ENCODE data around the gene DIRAS1. TPM values are rescaled to one million over a fixed set of nuclear protein-coding genes. Genes with fewer than 3 reads are reported as not detected.

Gene DIRAS1
- total RNA-seq, 1 experiment from 2014 or later: 0.37 TPM

DNA sequence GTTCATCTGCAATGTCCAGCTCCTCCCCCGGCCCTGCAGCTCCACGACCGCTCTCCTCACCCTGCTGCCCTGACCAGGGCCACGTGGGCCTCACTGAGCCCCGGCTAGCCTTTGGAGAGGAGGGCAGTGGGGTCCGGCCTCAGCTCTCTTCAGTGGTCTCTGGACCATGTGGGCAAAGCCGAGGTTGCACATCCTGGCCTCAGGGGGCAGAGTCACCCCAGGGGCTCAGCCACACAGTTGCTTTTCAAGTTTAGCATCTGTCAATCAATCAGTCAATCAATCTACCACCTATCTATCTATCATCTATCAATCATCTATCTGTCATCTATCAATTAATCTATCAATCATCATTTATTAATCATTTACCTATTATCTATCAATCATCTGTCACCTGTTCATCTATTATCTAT lies 3.0 kb upstream of the DIRAS1 start:
- no peaks in the 10 kb centered on the region for H3K9me3 Mint-ChIP-seq (ENCODE audit: unreplicated experiment)
- H3K4me3 Mint-ChIP-seq (ENCODE audit: unreplicated experiment): no peak overlapping the region
- POLR2A ChIA-PET: interaction anchor here (1.1 kb wide), 1 partner anchor 12 kb away, joined by 3 read pairs; no protein-coding TSS in a partner anchor
- CTCF ChIA-PET: interaction anchor here (0.7 kb wide), 1 partner anchor 76 kb away, joined by 4 read pairs; no protein-coding TSS in a partner anchor
- peaks cover 11% of the 10 kb centered on the region for H3K4me1 Mint-ChIP-seq (ENCODE audit: insufficient read depth, unreplicated experiment)
- intact Hi-C loops (cut with micrococcal nuclease): no loop called here
- no peak overlapping the region for H3K27ac Mint-ChIP-seq (ENCODE audit: low read depth, unreplicated experiment)
- H3K27me3 Mint-ChIP-seq (ENCODE audit: insufficient read depth, unreplicated experiment): no peaks in the 10 kb centered on the region
- BruUV-seq (replicated peaks): no TSS peak
- H3K36me3 Mint-ChIP-seq (ENCODE audit: insufficient read depth, unreplicated experiment): peaks cover 5% of the 10 kb centered on the region
- no peak for DNase-seq (ENCODE audit: unreplicated experiment)
- TF ChIP-seq, protein P1, sequence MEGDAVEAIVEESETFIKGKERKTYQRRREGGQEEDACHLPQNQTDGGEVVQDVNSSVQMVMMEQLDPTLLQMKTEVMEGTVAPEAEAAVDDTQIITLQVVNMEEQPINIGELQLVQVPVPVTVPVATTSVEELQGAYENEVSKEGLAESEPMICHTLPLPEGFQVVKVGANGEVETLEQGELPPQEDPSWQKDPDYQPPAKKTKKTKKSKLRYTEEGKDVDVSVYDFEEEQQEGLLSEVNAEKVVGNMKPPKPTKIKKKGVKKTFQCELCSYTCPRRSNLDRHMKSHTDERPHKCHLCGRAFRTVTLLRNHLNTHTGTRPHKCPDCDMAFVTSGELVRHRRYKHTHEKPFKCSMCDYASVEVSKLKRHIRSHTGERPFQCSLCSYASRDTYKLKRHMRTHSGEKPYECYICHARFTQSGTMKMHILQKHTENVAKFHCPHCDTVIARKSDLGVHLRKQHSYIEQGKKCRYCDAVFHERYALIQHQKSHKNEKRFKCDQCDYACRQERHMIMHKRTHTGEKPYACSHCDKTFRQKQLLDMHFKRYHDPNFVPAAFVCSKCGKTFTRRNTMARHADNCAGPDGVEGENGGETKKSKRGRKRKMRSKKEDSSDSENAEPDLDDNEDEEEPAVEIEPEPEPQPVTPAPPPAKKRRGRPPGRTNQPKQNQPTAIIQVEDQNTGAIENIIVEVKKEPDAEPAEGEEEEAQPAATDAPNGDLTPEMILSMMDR (IDR thresholded peaks at IDR 0.05; ENCODE audit: unreplicated experiment): no peak

GRCh38 chr19:2723747-2724146 lies 2.6 kb upstream of the DIRAS1 start:
- peaks cover 3% of the 10 kb centered on the region for H3K36me3 Mint-ChIP-seq (ENCODE audit: insufficient read depth, unreplicated experiment)
- H3K27ac Mint-ChIP-seq (ENCODE audit: low read depth, unreplicated experiment): no peak overlapping the region
- BruUV-seq (replicated peaks): no TSS peak
- no peak overlapping the region for H3K4me3 Mint-ChIP-seq (ENCODE audit: unreplicated experiment)
- no peaks in the 10 kb centered on the region for H3K9me3 Mint-ChIP-seq (ENCODE audit: unreplicated experiment)
- TF ChIP-seq, protein P1 (IDR thresholded peaks at IDR 0.05; ENCODE audit: unreplicated experiment): no peak
- POLR2A ChIA-PET: interaction anchor here (1.1 kb wide), 2 partner anchors 13 to 15 kb away, joined by 3 to 4 read pairs; no protein-coding TSS in a partner anchor
- no peaks in the 10 kb centered on the region for H3K27me3 Mint-ChIP-seq (ENCODE audit: insufficient read depth, unreplicated experiment)
- intact Hi-C loops (cut with micrococcal nuclease): no loop called here
- peaks cover 11% of the 10 kb centered on the region for H3K4me1 Mint-ChIP-seq (ENCODE audit: insufficient read depth, unreplicated experiment)
- no peak for DNase-seq (ENCODE audit: unreplicated experiment)
- CTCF ChIA-PET: interaction anchor here (0.6 to 0.7 kb wide), 2 partner anchors 12 to 74 kb away, joined by 3 read pairs; no protein-coding TSS in a partner anchor

GRCh38 chr19:2723345-2723715 lies 2.2 kb upstream of the DIRAS1 start:
- peaks cover 11% of the 10 kb centered on the region for H3K4me1 Mint-ChIP-seq (ENCODE audit: insufficient read depth, unreplicated experiment)
- ChIA-PET POLR2A (interaction anchor here (0.7 to 1.1 kb wide), 3 partner anchors 9 to 75 kb away, joined by 3 to 5 read pairs (median 4); no protein-coding TSS in a partner anchor), CTCF (interaction anchor here (0.6 to 0.7 kb wide), 3 partner anchors 12 to 74 kb away, joined by 3 read pairs; no protein-coding TSS in a partner anchor)
- H3K9me3 Mint-ChIP-seq (ENCODE audit: unreplicated experiment): no peaks in the 10 kb centered on the region
- DNase-seq (ENCODE audit: unreplicated experiment): no peak
- no TSS peak for BruUV-seq (replicated peaks)
- no peak overlapping the region for H3K27ac Mint-ChIP-seq (ENCODE audit: low read depth, unreplicated experiment)
- H3K27me3 Mint-ChIP-seq (ENCODE audit: insufficient read depth, unreplicated experiment): no peaks in the 10 kb centered on the region
- no peaks in the 10 kb centered on the region for H3K36me3 Mint-ChIP-seq (ENCODE audit: insufficient read depth, unreplicated experiment)
- H3K4me3 Mint-ChIP-seq (ENCODE audit: unreplicated experiment): no peak overlapping the region
- TF ChIP-seq, protein P1 (IDR thresholded peaks at IDR 0.05; ENCODE audit: unreplicated experiment): no peak
- intact Hi-C loops (cut with micrococcal nuclease): no loop called here

DNA sequence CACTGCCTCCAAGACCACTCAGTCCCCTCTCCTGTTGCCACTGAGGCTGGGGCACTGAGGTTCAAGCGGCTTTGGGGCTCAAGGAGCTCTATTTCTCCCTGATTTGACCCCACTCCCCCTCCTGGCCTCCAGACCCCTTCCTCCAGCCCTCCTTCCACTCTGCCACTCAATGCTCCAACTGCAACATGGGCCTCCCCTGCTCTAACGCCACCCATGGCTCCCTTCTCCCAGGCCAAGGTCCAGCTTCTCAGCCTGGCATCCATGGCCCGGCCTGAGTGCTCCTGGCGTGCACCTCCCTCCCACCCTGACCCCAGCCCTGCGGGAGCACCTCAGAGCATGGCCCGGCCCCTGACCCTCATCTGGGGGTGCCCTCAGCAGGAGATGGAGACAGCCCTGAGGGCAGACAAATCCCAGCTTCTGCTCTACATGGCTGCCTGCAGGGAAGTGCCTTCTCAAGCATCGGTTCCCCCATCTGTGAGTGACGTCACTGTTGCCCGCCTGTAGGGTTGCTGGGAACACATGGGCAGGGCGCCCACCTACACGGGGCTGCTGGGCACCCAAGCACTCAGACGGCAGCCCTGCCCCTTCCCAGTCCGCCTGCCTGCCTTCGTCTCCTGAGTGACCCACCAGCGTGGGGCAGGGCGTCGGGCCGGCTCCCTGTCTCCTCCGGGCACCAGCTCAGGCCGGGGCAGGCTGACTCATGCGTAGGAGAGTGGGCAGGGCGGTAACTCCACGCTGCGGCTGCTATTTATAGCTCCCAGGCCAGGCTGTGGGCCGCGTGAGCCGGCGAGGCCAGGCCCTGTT lies 1.6 kb upstream of the DIRAS1 start:
- TF ChIP-seq, protein P1 (IDR thresholded peaks at IDR 0.05; ENCODE audit: unreplicated experiment): no peak
- Mint-ChIP-seq H3K4me3 (ENCODE audit: unreplicated experiment) (no peak overlapping the region), H3K27ac (ENCODE audit: low read depth, unreplicated experiment) (no peak overlapping the region), H3K4me1 (ENCODE audit: insufficient read depth, unreplicated experiment) (peaks cover 10% of the 10 kb centered on the region), H3K36me3 (ENCODE audit: insufficient read depth, unreplicated experiment) (no peaks in the 10 kb centered on the region), H3K27me3 (ENCODE audit: insufficient read depth, unreplicated experiment) (no peaks in the 10 kb centered on the region), H3K9me3 (ENCODE audit: unreplicated experiment) (no peaks in the 10 kb centered on the region)
- ChIA-PET CTCF (interaction anchor here (0.6 to 1.0 kb wide), 5 partner anchors 13 to 87 kb away, joined by 3 to 4 read pairs (median 3); no protein-coding TSS in a partner anchor), POLR2A (interaction anchor here (0.7 to 1.1 kb wide), 3 partner anchors 10 to 74 kb away, joined by 3 to 5 read pairs (median 4); no protein-coding TSS in a partner anchor)
- peak; percentile 62 for DNase-seq (ENCODE audit: unreplicated experiment)
- intact Hi-C loops (cut with micrococcal nuclease): no loop called here
- no TSS peak for BruUV-seq (replicated peaks)
